Measurements from ENCODE around the gene GRAPL.
"Not testable (repeated sequence)": the region's sequence is repeated elsewhere in the genome, so short reads cannot be mapped to it uniquely, and the experiment has no call there.

The GRAPL gene

DNA sequence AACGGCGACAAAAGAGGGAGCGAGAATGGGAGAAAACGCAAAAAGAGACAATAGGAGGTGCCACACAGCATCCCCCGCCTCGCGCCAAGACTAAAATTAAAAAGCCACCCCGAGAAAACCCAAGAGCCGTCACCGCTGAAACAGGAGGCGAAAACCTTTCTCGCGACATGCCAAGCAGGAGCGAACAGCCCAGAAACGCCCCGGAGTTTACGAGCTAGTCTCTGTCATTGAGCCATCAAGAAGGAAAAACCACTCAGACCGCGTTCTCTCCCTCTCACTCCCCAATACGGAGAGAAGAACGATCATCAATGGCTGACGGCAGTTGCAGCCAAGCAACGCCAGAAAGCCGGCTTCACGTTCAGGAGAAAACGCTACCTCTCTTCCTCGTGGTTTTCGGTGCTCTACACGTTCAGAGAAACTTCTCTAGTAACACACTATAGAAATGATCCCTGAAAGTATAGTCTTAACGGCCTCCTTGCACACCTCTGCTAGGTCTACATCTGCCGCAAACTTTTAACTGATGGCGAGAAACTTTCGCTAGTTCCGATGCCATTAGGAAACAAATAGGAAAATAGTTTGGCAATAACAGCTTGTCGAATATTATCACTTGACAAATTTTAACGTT lies 62.5 kb downstream of the GRAPL start:
- not testable (repeated sequence) for DNase-seq

DNA sequence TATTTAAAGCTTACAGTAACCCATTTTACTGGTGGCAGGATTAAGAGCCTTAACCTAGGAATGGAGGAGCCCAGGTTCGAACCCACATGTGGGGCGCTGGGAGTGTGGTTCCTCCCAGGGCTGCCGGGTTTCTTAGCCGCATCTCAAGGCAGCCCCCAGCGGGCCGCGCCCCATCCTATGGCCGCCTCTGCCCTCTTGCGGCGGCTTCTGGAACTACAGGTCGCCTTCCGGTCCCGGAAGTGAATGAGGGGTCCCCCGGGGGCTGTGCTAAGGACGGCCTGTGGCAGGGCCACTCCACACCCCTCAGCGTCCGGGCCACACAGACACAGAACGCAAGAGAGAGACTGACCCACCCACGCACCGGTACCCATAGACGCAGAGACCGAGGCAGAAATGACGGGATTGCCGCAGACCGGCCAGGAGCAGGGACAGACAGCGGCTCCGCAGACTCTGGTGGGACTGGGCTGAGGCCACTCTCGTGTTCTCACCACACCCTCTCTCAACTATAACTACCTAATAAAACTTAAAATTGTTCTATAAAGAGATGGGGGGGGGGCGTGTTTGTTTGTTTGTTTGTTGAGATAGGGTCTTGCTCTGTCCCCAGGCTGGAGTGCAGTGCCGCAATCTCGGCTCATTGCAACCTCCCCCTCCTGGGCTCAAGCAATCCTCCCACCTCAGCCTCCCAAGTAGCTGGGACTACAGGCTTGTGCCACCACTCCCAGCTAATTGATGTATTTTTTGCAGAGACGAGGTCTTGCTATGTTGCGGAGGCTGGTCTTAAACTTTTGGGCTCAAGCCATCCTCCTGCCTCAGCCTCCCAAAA lies 69.2 kb downstream of the GRAPL start:
- not testable (repeated sequence) for DNase-seq

DNA sequence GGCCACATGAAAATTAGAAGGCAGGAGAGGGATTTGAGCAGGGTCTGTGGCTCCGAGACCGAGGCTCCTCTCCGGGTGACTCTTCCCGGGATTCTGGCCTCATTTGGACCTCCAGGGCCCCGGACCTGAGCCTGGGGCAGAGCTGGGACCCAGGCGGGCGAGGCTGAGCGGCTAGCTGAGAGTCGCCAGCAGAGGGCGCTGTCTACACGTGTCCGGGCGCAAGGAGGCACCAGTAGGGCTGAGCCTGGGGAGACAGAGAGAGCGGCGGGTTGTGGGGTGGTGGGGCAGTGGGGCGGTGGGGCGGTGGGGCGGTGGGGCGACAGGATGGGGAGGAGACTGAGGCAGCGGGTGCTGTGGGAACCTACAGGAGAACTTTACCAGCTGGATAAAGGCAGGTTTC lies 75.1 kb downstream of the GRAPL start:
- DNase-seq: not testable (repeated sequence)

DNA sequence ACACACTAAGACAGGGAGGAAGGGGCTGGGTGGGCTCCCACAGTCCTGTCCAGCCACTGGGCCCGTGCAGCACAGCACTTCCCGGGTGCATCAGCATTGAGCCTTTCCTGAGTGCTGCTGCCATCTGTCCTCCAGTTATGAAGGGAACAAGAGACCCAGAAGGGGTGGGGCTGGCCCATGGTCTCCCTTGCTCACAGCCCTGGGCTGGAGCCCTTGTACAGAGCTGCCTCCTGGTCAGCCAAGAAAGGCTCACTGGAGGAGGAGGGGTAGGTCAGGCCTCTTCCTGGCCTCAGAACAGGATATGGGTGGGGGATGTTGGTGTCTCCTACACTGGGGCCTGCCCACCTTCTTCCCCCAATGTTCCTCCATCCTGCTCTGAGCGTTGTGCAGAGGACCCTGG lies 76.0 kb downstream of the GRAPL start:
- DNase-seq: not testable (repeated sequence)
